ENCODE measurements around the gene RARB.

The RARB gene

GRCh38 chr3:25555695-25556437, 127.8 kb downstream of the RARB start:
- TF ChIP-seq GABPA (IDR thresholded peaks at IDR 0.05; ENCODE audit: low read depth) = no peak
- TF ChIP-seq, protein P1, sequence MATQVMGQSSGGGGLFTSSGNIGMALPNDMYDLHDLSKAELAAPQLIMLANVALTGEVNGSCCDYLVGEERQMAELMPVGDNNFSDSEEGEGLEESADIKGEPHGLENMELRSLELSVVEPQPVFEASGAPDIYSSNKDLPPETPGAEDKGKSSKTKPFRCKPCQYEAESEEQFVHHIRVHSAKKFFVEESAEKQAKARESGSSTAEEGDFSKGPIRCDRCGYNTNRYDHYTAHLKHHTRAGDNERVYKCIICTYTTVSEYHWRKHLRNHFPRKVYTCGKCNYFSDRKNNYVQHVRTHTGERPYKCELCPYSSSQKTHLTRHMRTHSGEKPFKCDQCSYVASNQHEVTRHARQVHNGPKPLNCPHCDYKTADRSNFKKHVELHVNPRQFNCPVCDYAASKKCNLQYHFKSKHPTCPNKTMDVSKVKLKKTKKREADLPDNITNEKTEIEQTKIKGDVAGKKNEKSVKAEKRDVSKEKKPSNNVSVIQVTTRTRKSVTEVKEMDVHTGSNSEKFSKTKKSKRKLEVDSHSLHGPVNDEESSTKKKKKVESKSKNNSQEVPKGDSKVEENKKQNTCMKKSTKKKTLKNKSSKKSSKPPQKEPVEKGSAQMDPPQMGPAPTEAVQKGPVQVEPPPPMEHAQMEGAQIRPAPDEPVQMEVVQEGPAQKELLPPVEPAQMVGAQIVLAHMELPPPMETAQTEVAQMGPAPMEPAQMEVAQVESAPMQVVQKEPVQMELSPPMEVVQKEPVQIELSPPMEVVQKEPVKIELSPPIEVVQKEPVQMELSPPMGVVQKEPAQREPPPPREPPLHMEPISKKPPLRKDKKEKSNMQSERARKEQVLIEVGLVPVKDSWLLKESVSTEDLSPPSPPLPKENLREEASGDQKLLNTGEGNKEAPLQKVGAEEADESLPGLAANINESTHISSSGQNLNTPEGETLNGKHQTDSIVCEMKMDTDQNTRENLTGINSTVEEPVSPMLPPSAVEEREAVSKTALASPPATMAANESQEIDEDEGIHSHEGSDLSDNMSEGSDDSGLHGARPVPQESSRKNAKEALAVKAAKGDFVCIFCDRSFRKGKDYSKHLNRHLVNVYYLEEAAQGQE (IDR thresholded peaks at IDR 0.05; ENCODE audit: insufficient replicate concordance, low read depth) = no peak
- TF ChIP-seq POLR2AphosphoS5 (IDR thresholded peaks at IDR 0.05; ENCODE audit: low read depth) = no peak
- TF ChIP-seq SPI1 (IDR thresholded peaks at IDR 0.05; ENCODE audit: borderline replicate concordance, low read depth) = no peak
- no peak for TF ChIP-seq CTCF (IDR thresholded peaks at IDR 0.05; ENCODE audit: insufficient read depth, low read length)
- no peak for DNase-seq (ENCODE audit: low read depth in 1 of 2, low spot score in 1 of 2)

DNA sequence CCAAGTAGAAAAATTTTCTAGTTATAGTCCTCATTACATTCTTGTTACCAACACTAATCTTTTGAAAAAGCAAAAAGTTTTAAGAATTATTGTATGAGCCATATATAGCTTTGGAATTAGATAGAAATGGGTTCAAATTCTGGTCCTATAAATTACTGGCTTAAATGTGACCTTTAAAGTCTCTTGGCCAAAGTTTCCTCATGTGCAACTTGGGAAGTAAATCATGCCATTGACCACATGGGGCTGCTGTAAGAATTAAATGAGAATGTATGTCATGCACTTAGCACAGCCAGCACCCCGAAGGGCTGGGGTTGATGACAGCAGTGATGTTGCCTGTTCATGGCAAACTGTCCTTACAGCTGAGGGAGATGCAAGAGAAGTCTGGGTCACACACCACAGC, 128.4 kb downstream of the RARB start:
- Histone ChIP-seq H3K27me3 (ENCODE audit: insufficient read depth, poor library complexity, severe bottlenecking) (peaks cover 2% of the 10 kb centered on the region), H3K4me3 (replicated peaks; ENCODE audit: insufficient read depth, low read length) (no peak overlapping the region), H3K27ac (replicated peaks) (no peak overlapping the region)
- DNase-seq (ENCODE audit: low read depth in 1 of 2, low spot score in 1 of 2) = no peak
- TF ChIP-seq POLR2AphosphoS5 (IDR thresholded peaks at IDR 0.05; ENCODE audit: low read depth) (no peak), GABPA (IDR thresholded peaks at IDR 0.05; ENCODE audit: low read depth) (no peak), CTCF (IDR thresholded peaks at IDR 0.05; ENCODE audit: insufficient read depth, low read length) (no peak), SPI1 (IDR thresholded peaks at IDR 0.05; ENCODE audit: borderline replicate concordance, low read depth) (no peak)
- TF ChIP-seq, protein P1 (IDR thresholded peaks at IDR 0.05; ENCODE audit: insufficient replicate concordance, low read depth) = no peak

More at GRCh38 chr3:25555695-25556437, 127.8 kb downstream of the RARB start:
- peaks cover 2% of the 10 kb centered on the region for H3K27me3 ChIP-seq (ENCODE audit: insufficient read depth, poor library complexity, severe bottlenecking)
- H3K4me3 ChIP-seq (replicated peaks; ENCODE audit: insufficient read depth, low read length) = no peak overlapping the region
- no peak overlapping the region for H3K27ac ChIP-seq (replicated peaks)

DNA sequence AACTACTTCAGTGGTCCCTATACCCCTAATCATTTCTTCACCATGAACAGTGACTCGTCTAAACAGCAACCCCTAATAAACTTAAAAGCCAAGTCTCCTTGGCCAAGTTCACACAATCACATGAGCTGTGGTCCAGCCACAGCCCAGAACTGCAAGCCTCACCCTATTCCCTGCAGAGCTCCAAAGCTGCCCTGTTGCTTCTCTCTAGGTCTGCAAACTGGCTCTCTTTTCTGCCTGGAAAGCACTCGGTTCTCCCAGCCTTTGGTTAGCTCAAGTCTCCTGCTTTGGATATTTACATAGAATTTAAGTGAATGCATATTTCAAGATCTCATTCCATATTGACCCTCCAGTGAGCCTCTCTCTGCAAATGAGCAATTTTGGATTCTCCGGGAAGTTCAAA, 129.6 kb downstream of the RARB start:
- DNase-seq (ENCODE audit: low read depth in 1 of 2, low spot score in 1 of 2) = no peak
- H3K4me3 ChIP-seq (replicated peaks; ENCODE audit: insufficient read depth, low read length) = no peak overlapping the region
- peaks cover 2% of the 10 kb centered on the region for H3K27me3 ChIP-seq (ENCODE audit: insufficient read depth, poor library complexity, severe bottlenecking)
- H3K27ac ChIP-seq (replicated peaks) = no peak overlapping the region
- TF ChIP-seq, protein P1 (IDR thresholded peaks at IDR 0.05; ENCODE audit: insufficient replicate concordance, low read depth) = no peak
- TF ChIP-seq CTCF (IDR thresholded peaks at IDR 0.05; ENCODE audit: insufficient read depth, low read length) (no peak), GABPA (IDR thresholded peaks at IDR 0.05; ENCODE audit: low read depth) (no peak), POLR2AphosphoS5 (IDR thresholded peaks at IDR 0.05; ENCODE audit: low read depth) (no peak), SPI1 (IDR thresholded peaks at IDR 0.05; ENCODE audit: borderline replicate concordance, low read depth) (no peak)
